Endothelial cell (in vitro differentiated cells): ENCODE results near the gene GPC5. TPM values are rescaled to one million over a fixed set of nuclear protein-coding genes. Genes with fewer than 3 reads are reported as not detected.

Experiments used
- DNase-seq: peaks from one replicate; pipeline ENCODE4 v3.0.0; 2021; ENCODE audit warnings: low spot score
- H3K27ac Mint-ChIP-seq: one replicate; pipeline ENCODE4 v1.8.0; 2021; ENCODE audit warnings: mixed read lengths, inconsistent platforms; ENCODE audit not compliant: unreplicated experiment
- H3K27me3 Mint-ChIP-seq: one replicate; pipeline ENCODE4 v1.8.0; 2021; ENCODE audit warnings: mild to moderate bottlenecking, moderate library complexity, mixed read lengths, inconsistent platforms; ENCODE audit not compliant: unreplicated experiment
- H3K36me3 Mint-ChIP-seq: one replicate; pipeline ENCODE4 v1.8.0; 2021; ENCODE audit warnings: mild to moderate bottlenecking, low read depth, mixed read lengths, inconsistent platforms; ENCODE audit not compliant: unreplicated experiment
- H3K4me1 Mint-ChIP-seq: one replicate; pipeline ENCODE4 v1.8.0; 2021; ENCODE audit warnings: mild to moderate bottlenecking, mixed read lengths, inconsistent platforms; ENCODE audit not compliant: unreplicated experiment
- H3K4me3 Mint-ChIP-seq: one replicate; pipeline ENCODE4 v1.8.0; 2021; ENCODE audit warnings: mild to moderate bottlenecking, mixed read lengths, inconsistent platforms; ENCODE audit not compliant: unreplicated experiment
- H3K9me3 Mint-ChIP-seq: one replicate; pipeline ENCODE4 v1.8.0; 2021; ENCODE audit warnings: mixed read lengths, inconsistent platforms; ENCODE audit not compliant: unreplicated experiment
- total RNA-seq: library from RNA; stranded (reverse); fragmentation: NEBNext Ultra II Directional; extraction: Animal tissue kit (Norgen Biotek cat#: 25700); gene quantifications from one replicate; pipeline ENCODE4 v1.2.1, GENCODE V29; 2021; ENCODE audit not compliant: unreplicated experiment
- TF ChIP-seq, protein P1 (sequence below): fragments of 200-600 bp; sonication (generic); IDR thresholded peaks from one replicate; pipeline ENCODE4 v1.5.0; 2021; ENCODE audit warnings: antibody characterized with exemption; ENCODE audit not compliant: unreplicated experiment

Gene GPC5
- total RNA-seq, 1 donor from 2014 or later, result not detected

DNA sequence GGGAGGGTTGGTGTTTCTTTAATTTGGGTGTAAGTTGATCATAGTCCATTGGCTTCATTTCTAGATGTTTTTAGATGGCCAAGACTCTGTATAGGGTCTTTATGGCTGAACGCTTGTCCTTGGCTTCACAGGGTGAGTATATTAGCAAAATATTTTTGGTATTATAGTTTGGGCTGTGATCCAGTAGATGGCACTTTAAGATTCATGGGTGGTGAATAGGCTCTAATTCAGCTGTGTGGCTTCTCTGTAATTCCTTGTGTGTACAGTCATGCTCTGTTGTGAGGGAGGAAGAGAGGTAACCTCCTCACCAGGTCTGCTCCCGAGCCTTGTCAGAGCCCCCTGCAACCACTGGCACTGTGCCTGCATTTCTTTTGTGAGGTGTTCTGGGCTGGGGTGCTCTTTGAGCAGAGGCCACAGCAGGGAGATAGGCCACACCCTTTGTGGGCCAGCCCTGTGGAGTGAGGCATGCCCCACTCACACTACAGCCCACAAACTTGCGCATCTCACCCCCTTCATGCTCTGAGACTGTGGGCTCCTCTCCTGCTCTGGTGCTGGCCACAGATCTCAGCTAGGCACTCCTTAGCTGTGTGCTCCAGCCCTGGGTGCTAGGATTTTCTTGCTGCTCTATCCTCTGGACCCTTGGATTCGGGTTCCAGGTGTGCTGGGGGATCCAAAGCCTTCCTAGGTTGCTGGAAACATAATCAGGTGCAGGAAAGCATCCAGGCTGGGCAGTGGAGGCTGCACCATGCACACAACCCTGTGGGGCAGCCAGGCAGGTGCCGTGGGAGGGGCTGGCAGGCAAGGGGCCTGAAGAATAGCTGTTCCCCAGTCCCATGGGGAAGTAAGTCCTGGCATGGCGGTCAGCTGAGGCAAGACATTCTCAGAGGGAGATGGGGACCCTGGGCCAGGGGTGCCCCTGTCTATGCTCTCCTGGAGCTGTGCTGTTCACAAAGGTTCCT lies 193.9 kb downstream of the GPC5 start:
- no peaks in the 10 kb centered on the region for H3K36me3 Mint-ChIP-seq
- H3K9me3 Mint-ChIP-seq, result no peaks in the 10 kb centered on the region
- TF ChIP-seq, protein P1, sequence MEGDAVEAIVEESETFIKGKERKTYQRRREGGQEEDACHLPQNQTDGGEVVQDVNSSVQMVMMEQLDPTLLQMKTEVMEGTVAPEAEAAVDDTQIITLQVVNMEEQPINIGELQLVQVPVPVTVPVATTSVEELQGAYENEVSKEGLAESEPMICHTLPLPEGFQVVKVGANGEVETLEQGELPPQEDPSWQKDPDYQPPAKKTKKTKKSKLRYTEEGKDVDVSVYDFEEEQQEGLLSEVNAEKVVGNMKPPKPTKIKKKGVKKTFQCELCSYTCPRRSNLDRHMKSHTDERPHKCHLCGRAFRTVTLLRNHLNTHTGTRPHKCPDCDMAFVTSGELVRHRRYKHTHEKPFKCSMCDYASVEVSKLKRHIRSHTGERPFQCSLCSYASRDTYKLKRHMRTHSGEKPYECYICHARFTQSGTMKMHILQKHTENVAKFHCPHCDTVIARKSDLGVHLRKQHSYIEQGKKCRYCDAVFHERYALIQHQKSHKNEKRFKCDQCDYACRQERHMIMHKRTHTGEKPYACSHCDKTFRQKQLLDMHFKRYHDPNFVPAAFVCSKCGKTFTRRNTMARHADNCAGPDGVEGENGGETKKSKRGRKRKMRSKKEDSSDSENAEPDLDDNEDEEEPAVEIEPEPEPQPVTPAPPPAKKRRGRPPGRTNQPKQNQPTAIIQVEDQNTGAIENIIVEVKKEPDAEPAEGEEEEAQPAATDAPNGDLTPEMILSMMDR, result no peak
- DNase-seq, result no peak
- no peak overlapping the region for H3K4me3 Mint-ChIP-seq
- no peak overlapping the region for H3K27ac Mint-ChIP-seq
- no peaks in the 10 kb centered on the region for H3K4me1 Mint-ChIP-seq
- H3K27me3 Mint-ChIP-seq, result no peaks in the 10 kb centered on the region

DNA sequence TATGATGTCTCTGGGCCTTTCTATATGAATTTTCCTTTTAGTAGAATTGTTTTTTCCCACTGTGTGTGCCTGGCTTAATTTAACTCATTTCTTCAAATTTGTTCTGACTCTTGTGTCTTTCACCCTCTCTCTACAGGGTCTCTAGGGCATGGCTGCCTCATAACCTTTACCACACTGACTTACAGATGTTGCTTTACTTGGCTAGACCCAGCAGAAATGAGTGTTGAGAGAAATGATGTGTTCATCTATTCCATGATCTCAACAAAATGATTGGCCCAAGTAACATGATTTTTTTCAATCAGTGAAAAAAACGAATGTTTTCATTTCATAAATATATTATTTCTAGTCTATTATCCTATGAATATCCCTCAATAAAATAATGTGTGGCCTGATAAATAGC lies 195.0 kb downstream of the GPC5 start:
- Mint-ChIP-seq H3K27ac (no peak overlapping the region), H3K36me3 (no peaks in the 10 kb centered on the region), H3K27me3 (no peaks in the 10 kb centered on the region), H3K4me3 (no peak overlapping the region), H3K9me3 (no peaks in the 10 kb centered on the region), H3K4me1 (no peaks in the 10 kb centered on the region)
- DNase-seq, result no peak
- TF ChIP-seq, protein P1, result no peak

DNA sequence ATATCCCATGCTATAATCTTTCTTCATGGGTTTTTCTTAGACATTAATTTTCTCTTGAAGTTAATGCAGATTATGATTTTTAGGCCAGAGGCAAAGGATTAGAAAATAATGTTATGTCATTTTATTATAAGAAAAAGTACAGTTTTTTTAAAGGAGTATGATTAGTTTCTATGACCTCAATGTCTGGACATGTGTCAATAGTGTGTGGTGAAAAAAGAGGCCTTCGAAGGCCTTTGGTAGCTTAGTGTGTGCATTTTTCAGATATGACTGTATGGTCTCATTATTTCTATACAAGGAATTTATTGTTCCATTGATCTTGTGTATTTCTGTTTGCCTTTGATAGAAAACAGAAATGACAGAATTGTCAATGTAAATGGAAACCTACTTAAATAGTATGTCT lies 195.6 kb downstream of the GPC5 start:
- H3K4me1 Mint-ChIP-seq, result no peaks in the 10 kb centered on the region
- no peak overlapping the region for H3K27ac Mint-ChIP-seq
- no peaks in the 10 kb centered on the region for H3K27me3 Mint-ChIP-seq
- H3K36me3 Mint-ChIP-seq, result no peaks in the 10 kb centered on the region
- TF ChIP-seq, protein P1, result no peak
- no peak for DNase-seq
- H3K9me3 Mint-ChIP-seq, result no peaks in the 10 kb centered on the region
- H3K4me3 Mint-ChIP-seq, result no peak overlapping the region

DNA sequence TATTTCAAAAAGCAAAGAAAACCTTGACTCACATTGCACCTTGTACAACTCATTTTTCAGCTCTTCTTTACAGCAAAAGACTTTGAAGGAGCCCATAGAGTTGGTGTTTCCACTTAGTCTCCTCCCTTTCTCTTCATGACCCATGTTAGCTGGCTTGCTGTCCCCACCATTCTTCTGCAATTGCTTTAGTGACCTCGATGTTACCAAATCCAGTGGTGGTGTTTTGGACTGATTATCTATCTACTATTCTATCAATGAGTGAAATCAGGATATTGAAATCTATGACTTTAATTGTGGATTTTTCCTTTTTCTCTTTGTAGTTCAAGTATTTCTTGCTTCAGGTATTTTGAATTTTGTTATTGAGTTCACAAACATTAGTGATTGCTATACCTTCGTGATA lies 197.3 kb downstream of the GPC5 start:
- TF ChIP-seq, protein P1, result no peak

DNA sequence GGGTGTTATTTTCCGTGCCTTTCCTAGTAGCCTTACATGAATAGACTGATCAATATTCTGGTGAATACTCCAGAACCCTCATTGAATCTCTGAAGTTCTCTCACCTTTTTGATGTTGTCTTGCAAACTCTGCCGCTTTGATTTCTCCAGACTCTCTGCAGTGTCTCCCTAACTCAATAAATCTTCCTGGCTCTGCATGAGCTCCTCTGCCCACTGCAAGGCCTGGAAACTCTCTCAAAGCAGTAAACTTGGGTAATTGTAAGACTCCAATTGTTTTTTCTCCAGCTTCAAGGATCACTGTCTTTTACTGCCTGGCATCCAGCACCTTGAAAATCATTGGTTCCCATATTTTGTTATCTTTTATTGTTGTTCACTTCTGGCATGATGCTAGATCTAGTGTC lies 198.4 kb downstream of the GPC5 start:
- Mint-ChIP-seq H3K9me3 (no peaks in the 10 kb centered on the region), H3K27me3 (no peaks in the 10 kb centered on the region), H3K4me3 (no peak overlapping the region), H3K4me1 (no peaks in the 10 kb centered on the region), H3K27ac (no peak overlapping the region), H3K36me3 (no peaks in the 10 kb centered on the region)
- TF ChIP-seq, protein P1, result no peak
- DNase-seq, result no peak

More for the DNA sequence above, 197.3 kb downstream of the GPC5 start:
- no peaks in the 10 kb centered on the region for H3K36me3 Mint-ChIP-seq
- H3K27ac Mint-ChIP-seq, result no peak overlapping the region
- no peaks in the 10 kb centered on the region for H3K27me3 Mint-ChIP-seq
- no peak overlapping the region for H3K4me3 Mint-ChIP-seq
- no peaks in the 10 kb centered on the region for H3K4me1 Mint-ChIP-seq
- no peaks in the 10 kb centered on the region for H3K9me3 Mint-ChIP-seq
- no peak for DNase-seq
